PC-9 (cell line): ENCODE data around the gene MYO16.

ENCODE experiments used
- EZH2 ChIP-seq: fragments of 200-600 bp; sonication (generic); IDR thresholded peaks from 2 replicates; pipeline ENCODE4 v1.8.0; 2017; ENCODE audit warnings: antibody characterized with exemption, low read depth
- TF ChIP-seq, protein P1 (sequence below): fragments of 200-600 bp; sonication (generic); conservative IDR thresholded peaks from 2 replicates; pipeline ENCODE4 v1.6.1; 2017; ENCODE audit warnings: mixed run types, antibody characterized with exemption, mild to moderate bottlenecking, moderate library complexity

GRCh38 chr13:109151696-109152095 lies 522.3 kb downstream of the MYO16 start:
- TF ChIP-seq, protein P1, sequence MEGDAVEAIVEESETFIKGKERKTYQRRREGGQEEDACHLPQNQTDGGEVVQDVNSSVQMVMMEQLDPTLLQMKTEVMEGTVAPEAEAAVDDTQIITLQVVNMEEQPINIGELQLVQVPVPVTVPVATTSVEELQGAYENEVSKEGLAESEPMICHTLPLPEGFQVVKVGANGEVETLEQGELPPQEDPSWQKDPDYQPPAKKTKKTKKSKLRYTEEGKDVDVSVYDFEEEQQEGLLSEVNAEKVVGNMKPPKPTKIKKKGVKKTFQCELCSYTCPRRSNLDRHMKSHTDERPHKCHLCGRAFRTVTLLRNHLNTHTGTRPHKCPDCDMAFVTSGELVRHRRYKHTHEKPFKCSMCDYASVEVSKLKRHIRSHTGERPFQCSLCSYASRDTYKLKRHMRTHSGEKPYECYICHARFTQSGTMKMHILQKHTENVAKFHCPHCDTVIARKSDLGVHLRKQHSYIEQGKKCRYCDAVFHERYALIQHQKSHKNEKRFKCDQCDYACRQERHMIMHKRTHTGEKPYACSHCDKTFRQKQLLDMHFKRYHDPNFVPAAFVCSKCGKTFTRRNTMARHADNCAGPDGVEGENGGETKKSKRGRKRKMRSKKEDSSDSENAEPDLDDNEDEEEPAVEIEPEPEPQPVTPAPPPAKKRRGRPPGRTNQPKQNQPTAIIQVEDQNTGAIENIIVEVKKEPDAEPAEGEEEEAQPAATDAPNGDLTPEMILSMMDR = no peak
- no peak for TF ChIP-seq EZH2
